Fibroblast of mammary gland (primary cell): ENCODE measurements around the gene CHID1.

Experiments used
- DNase-seq: peaks from one replicate; pipeline ENCODE4 v3.0.0-alpha.2; 2010; ENCODE audit warnings: low read depth
- H3K4me3 ChIP-seq: 2 replicates; pipeline ENCODE4 v1.5.1; 2011; ENCODE audit warnings: low read depth, mild to moderate bottlenecking, low read length, moderate library complexity; ENCODE audit not compliant: control insufficient read depth
- TF ChIP-seq, protein P1 (sequence below): conservative IDR thresholded peaks from 2 replicates; pipeline ENCODE4 v1.5.1; 2011; ENCODE audit warnings: low read depth, low read length, inconsistent platforms; ENCODE audit not compliant: control insufficient read depth, insufficient read depth

CHID1 gene

GRCh38 chr11:832529-833113 lies 78.0 kb downstream of the CHID1 start, which contains the start of gene CD151:
Gene CD151 (plus strand): TSS chr11:832952. CDS start chr11:836070, 3,118 bp downstream.
- no peak for DNase-seq
- peak within 1 kb of the TSS; percentile 51 for H3K4me3 ChIP-seq
- TF ChIP-seq, protein P1, sequence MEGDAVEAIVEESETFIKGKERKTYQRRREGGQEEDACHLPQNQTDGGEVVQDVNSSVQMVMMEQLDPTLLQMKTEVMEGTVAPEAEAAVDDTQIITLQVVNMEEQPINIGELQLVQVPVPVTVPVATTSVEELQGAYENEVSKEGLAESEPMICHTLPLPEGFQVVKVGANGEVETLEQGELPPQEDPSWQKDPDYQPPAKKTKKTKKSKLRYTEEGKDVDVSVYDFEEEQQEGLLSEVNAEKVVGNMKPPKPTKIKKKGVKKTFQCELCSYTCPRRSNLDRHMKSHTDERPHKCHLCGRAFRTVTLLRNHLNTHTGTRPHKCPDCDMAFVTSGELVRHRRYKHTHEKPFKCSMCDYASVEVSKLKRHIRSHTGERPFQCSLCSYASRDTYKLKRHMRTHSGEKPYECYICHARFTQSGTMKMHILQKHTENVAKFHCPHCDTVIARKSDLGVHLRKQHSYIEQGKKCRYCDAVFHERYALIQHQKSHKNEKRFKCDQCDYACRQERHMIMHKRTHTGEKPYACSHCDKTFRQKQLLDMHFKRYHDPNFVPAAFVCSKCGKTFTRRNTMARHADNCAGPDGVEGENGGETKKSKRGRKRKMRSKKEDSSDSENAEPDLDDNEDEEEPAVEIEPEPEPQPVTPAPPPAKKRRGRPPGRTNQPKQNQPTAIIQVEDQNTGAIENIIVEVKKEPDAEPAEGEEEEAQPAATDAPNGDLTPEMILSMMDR = no peak

GRCh38 chr11:831961-832528 lies 78.6 kb downstream of the CHID1 start:
- TF ChIP-seq, protein P1 = no peak
- DNase-seq = no peak
- peak overlapping the region; percentile 37 for H3K4me3 ChIP-seq

DNA sequence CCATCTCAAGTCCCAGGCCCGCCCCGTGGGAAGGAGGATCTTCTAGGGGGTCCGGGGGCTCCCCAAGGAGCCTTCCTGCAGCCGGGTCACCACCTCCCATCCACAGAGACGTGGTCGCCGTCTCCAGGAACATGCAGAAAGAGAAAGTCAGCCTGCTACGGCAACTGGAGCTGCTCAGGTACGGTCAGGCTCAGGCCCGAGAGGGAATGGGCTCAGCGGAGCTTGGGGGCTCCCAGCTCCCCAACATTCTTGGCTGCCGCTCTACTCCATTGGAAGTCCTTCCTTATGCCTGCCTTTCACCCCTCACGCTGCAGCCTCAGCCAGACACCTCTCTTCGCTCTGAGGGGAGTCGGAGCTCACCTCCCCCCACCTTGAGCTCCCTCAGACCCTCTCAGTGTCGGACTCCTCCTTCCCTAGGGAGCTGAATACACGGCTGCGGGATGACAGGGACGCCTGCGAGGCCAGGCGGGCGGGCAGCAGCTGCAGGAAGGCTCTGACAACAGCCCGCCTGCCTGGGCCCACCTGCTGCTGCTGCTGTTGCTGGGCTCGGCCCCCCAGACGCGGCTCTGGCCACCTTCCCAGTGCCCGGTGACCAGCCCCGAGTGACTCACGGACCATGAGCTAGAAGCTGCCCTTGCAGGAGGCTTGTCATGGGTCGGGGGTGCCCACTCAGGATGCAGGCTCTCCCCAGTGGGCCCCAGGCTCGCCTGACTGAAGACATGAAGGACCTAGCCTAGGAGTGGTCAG lies 79.3 kb downstream of the CHID1 start:
- TF ChIP-seq, protein P1 = no peak
- H3K4me3 ChIP-seq = no peak overlapping the region
- DNase-seq = no peak

- TF ChIP-seq, protein P1 = no peak
- peak overlapping the region; percentile 10 for H3K4me3 ChIP-seq
- no peak for DNase-seq
Observed at GRCh38 chr11:830295-831117, 80.1 kb downstream of the CHID1 start.

- H3K4me3 ChIP-seq = peak overlapping the region; percentile 16
- TF ChIP-seq, protein P1 = no peak
- no peak for DNase-seq
Observed at GRCh38 chr11:829847-830294, 80.7 kb downstream of the CHID1 start.

- DNase-seq = no peak
- TF ChIP-seq, protein P1 = no peak
- H3K4me3 ChIP-seq = no peak overlapping the region
Observed at GRCh38 chr11:829176-829846, 81.3 kb downstream of the CHID1 start.
